Activated naive CD4-positive, alpha-beta T cell treated with Interleukin-2 at 50 U/mL for 16 hours (primary cell): ENCODE measurements around the gene RGS18.
"Not testable (repeated sequence)": the region's sequence is repeated elsewhere in the genome, so short reads cannot be mapped to it uniquely, and the experiment has no call there.

Experiments
- DNase-seq: peaks from one replicate; pipeline ENCODE4 v3.0.0-alpha.2; 2020

RGS18 gene

GRCh38 chr1:192167911-192168700 is 9.8 kb downstream of the RGS18 start:
- DNase-seq, result no peak

GRCh38 chr1:192168964-192169363 is 10.7 kb downstream of the RGS18 start:
- no peak for DNase-seq

GRCh38 chr1:192170196-192170984 is 12.1 kb downstream of the RGS18 start:
- no peak for DNase-seq

GRCh38 chr1:192171123-192171522 is 12.9 kb downstream of the RGS18 start:
- DNase-seq, result no peak

GRCh38 chr1:192175971-192176370 is 17.7 kb downstream of the RGS18 start:
- DNase-seq, result no peak

GRCh38 chr1:192183788-192184187 is 25.5 kb downstream of the RGS18 start:
- DNase-seq, result no peak

- DNase-seq, result no peak
These were observed 27.9 kb downstream of the RGS18 start for GRCh38 chr1:192186197-192186596.

GRCh38 chr1:192190066-192190465 is 31.8 kb downstream of the RGS18 start:
- no peak for DNase-seq

GRCh38 chr1:192201303-192201702 is 43.0 kb downstream of the RGS18 start:
- DNase-seq, result no peak

- DNase-seq, result no peak
These were observed 66.1 kb downstream of the RGS18 start for GRCh38 chr1:192224396-192224795.

GRCh38 chr1:192224846-192225245 is 66.6 kb downstream of the RGS18 start:
- DNase-seq, result no peak

GRCh38 chr1:192225266-192225665 is 67.0 kb downstream of the RGS18 start:
- no peak for DNase-seq

GRCh38 chr1:192225703-192226102 is 67.4 kb downstream of the RGS18 start:
- DNase-seq, result no peak

GRCh38 chr1:192227330-192227729 is 69.1 kb downstream of the RGS18 start:
- no peak for DNase-seq

- DNase-seq, result not testable (repeated sequence)
These were observed 69.7 kb downstream of the RGS18 start for GRCh38 chr1:192227980-192228379.

GRCh38 chr1:192232817-192233417 is 74.7 kb downstream of the RGS18 start:
- no peak for DNase-seq

- DNase-seq, result no peak
These were observed 76.9 kb downstream of the RGS18 start for GRCh38 chr1:192235127-192235526.
